AG10803 (cell line): ENCODE results near the gene TMEM107.

Experiments used
- DNase-seq: peaks from one replicate; pipeline ENCODE4 v3.0.0; 2010; ENCODE audit warnings: low read depth
- H3K4me3 ChIP-seq: 2 replicates; pipeline ENCODE4 v1.5.1; 2011; ENCODE audit warnings: mild to moderate bottlenecking, low read length, control low read depth
- CTCF ChIP-seq: conservative IDR thresholded peaks from 2 replicates; pipeline ENCODE4 v1.5.1; 2011; ENCODE audit warnings: mild to moderate bottlenecking, low read length, control low read depth, inconsistent platforms

TMEM107 gene

GRCh38 chr17:8141045-8141444 lies 35.1 kb downstream of the TMEM107 start:
- H3K4me3 ChIP-seq = no peak overlapping the region
- DNase-seq = no peak
- no peak for TF ChIP-seq CTCF

- no peak for TF ChIP-seq CTCF
- no peak for DNase-seq
- no peak overlapping the region for H3K4me3 ChIP-seq
Measured at GRCh38 chr17:8140065-8141029, 35.8 kb downstream of the TMEM107 start.

DNA sequence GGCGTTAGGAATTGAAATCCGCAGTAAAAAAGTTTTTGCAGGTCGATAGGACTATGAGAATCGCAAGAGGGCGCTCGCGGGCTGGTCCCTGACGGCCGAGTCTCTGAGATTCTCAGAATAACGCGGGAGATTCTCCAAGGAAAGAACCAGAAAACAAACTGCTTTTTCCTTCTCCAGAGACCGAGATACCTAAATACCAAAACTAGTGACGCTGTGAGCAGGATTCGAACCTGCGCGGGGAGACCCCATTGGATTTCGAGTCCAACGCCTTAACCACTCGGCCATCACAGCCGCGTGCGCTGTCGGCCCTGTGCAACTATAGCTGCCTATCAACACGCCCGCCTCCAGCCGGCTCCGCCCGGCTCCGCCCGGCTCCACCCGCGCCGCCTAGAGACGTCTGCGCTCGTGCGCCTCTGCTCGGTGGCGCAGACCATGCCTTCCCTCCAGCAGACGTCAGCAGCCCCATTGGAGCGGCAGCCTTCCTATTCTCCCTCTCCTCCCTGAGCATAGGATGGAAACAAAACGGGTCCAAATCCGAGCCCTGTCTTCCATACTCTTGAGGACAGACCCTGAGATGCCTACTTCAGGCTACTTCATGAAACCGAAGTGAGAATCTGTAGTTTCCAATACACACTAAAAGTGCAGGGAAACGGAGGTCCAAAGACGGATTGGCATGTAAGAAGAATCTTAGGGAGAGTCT lies 37.4 kb downstream of the TMEM107 start:
- H3K4me3 ChIP-seq = peak overlapping the region; percentile 57
- DNase-seq = peak; percentile 97
- peak; percentile 90 for TF ChIP-seq CTCF

DNA sequence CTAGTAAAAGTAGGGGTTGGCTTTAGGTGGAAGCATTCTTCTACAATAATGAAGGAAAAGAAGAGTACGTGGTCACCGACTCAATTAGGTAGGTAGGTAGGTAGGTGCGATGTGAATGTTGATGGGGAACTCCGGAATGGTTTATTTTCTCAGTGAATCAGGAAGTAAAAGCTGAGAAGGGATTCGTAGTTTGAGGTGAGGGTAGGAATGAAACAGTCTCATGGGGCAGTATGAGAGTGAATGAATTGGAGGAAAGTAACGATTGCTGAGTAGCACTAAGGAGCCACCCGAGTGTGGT lies 37.9 kb downstream of the TMEM107 start:
- peak overlapping the region; percentile 48 for H3K4me3 ChIP-seq
- DNase-seq = no peak

GRCh38 chr17:8137645-8138373 lies 38.4 kb downstream of the TMEM107 start:
- DNase-seq = no peak
- TF ChIP-seq CTCF = no peak
- peak overlapping the region; percentile 48 for H3K4me3 ChIP-seq

More for the DNA sequence above, 37.9 kb downstream of the TMEM107 start:
- no peak for TF ChIP-seq CTCF

- DNase-seq = no peak
Measured at GRCh38 chr17:8133941-8134340, 42.2 kb downstream of the TMEM107 start.

More at GRCh38 chr17:8133941-8134340, 42.2 kb downstream of the TMEM107 start:
- no peak for TF ChIP-seq CTCF
- no peak overlapping the region for H3K4me3 ChIP-seq
